GM12865 (cell line): ENCODE measurements around the gene ATP8B3.

Source experiments
- DNase-seq: peaks from one replicate; pipeline ENCODE4 v3.0.0; 2010; ENCODE audit warnings: low read depth
- H3K4me3 ChIP-seq: 2 replicates; pipeline ENCODE4 v1.5.1; 2011; ENCODE audit warnings: mild to moderate bottlenecking, low read depth, low read length, control low read depth
- CTCF ChIP-seq: IDR thresholded peaks from 2 replicates; pipeline ENCODE4 v1.5.1; 2011; ENCODE audit warnings: low read length, control low read depth, low read depth, inconsistent platforms; ENCODE audit not compliant: insufficient read depth; ENCODE audit errors: missing control alignments

ATP8B3 gene

GRCh38 chr19:1854542-1855039 is 42.5 kb upstream of the ATP8B3 start:
- no peak for DNase-seq
- no peak overlapping the region for H3K4me3 ChIP-seq
- no peak for TF ChIP-seq CTCF

- no peak for TF ChIP-seq CTCF
- no peak overlapping the region for H3K4me3 ChIP-seq
- no peak for DNase-seq
Observed at GRCh38 chr19:1854039-1854541, 42.0 kb upstream of the ATP8B3 start.

- no peak overlapping the region for H3K4me3 ChIP-seq
- TF ChIP-seq CTCF, result peak; percentile 96
- DNase-seq, result peak; percentile 90
Observed at GRCh38 chr19:1853295-1854038, 41.4 kb upstream of the ATP8B3 start.

GRCh38 chr19:1852581-1853128 is 40.6 kb upstream of the ATP8B3 start:
- DNase-seq, result no peak
- H3K4me3 ChIP-seq, result no peak overlapping the region
- TF ChIP-seq CTCF, result no peak

GRCh38 chr19:1851654-1852580 is 39.8 kb upstream of the ATP8B3 start:
- no peak overlapping the region for H3K4me3 ChIP-seq
- TF ChIP-seq CTCF, result no peak
- DNase-seq, result no peak

GRCh38 chr19:1850809-1851653 is 39.0 kb upstream of the ATP8B3 start:
- no peak for DNase-seq
- peak; percentile 4 for TF ChIP-seq CTCF
- no peak overlapping the region for H3K4me3 ChIP-seq
